HepG2 (cell line): ENCODE measurements around the gene PRR11. TPM values are rescaled to one million over a fixed set of nuclear protein-coding genes. Genes with fewer than 3 reads are reported as not detected.
A peak's percentile ranks its signal among the peaks of the same experiment; 100 is the strongest.

Experiments
- ARNT2 ChIP-seq: sonication (generic); formaldehyde crosslinking; IDR thresholded peaks from 2 replicates; pipeline ENCODE4 v1.8.0; 2022; ENCODE audit warnings: mild to moderate bottlenecking, low read depth, missing genetic modification reagents, moderate library complexity
- ASH2L ChIP-seq: fragments of 300-600, 200-600 bp; sonication (generic); IDR thresholded peaks from 2 replicates; pipeline ENCODE4 v1.7.0; 2017; ENCODE audit warnings: low read depth, mild to moderate bottlenecking, moderate library complexity, mixed read lengths, low read length; ENCODE audit not compliant: insufficient read length
- CREM ChIP-seq, 2 experiments: sonication (generic) in 1 of 2; formaldehyde crosslinking in 1 of 2; IDR thresholded peaks; 2 replicates each; pipeline versions ENCODE4 v1.4.0 to v1.6.1; 2016 to 2020; ENCODE audit warnings: antibody characterized with exemption in 1 of 2, mild to moderate bottlenecking in 1 of 2, missing genetic modification reagents in 1 of 2
- FIP1L1 ChIP-seq: fragments of 200-400 bp; formaldehyde crosslinking; IDR thresholded peaks from 2 replicates; pipeline ENCODE4 v1.6.1; 2018; ENCODE audit warnings: low read depth, mild to moderate bottlenecking, low read length, moderate library complexity, borderline replicate concordance; ENCODE audit not compliant: insufficient read depth
- HNRNPL ChIP-seq: fragments of 200-400 bp; formaldehyde crosslinking; IDR thresholded peaks from 2 replicates; pipeline ENCODE4 v1.6.1; 2017; ENCODE audit warnings: mild to moderate bottlenecking, low read depth, low read length
- KIAA2018 ChIP-seq: sonication (generic); formaldehyde crosslinking; IDR thresholded peaks from 2 replicates; pipeline ENCODE4 v1.5.0; 2020; ENCODE audit warnings: mild to moderate bottlenecking, missing genetic modification reagents, borderline replicate concordance
- RARG ChIP-seq: sonication (generic); formaldehyde crosslinking; IDR thresholded peaks from 2 replicates; pipeline ENCODE4 v1.4.0; 2020; ENCODE audit warnings: low read depth, mild to moderate bottlenecking, missing genetic modification reagents
- TAF15 ChIP-seq: fragments of 200-400 bp; formaldehyde crosslinking; IDR thresholded peaks from one replicate; pipeline ENCODE4 v1.6.1; 2018; ENCODE audit warnings: mild to moderate bottlenecking, low read depth, low read length; ENCODE audit not compliant: poor library complexity, severe bottlenecking
- ZNF382 ChIP-seq: sonication (generic); formaldehyde crosslinking; IDR thresholded peaks from 2 replicates; pipeline ENCODE4 v1.5.0; 2020; ENCODE audit warnings: missing genetic modification reagents, mild to moderate bottlenecking, borderline replicate concordance
- polyA plus RNA-seq, 8 experiments: library from polyadenylated mRNA; depleted of rRNA in 3 of 8; stranded (reverse) in 7 of 8; unstranded in 1 of 8; fragments of >200 nt; fragmentation: Illumina TruSeq in 4 of 8; extraction: Trizol in 4 of 8; gene quantifications; 2 replicates each; pipeline versions ENCODE4 v1.2.1 to v1.2.3, GENCODE V29; 2011 to 2016; ENCODE audit warnings: low read depth in 4 of 8, missing spikeins in 1 of 8, mixed read lengths in 1 of 8; ENCODE audit not compliant: insufficient read depth in 1 of 8
- total RNA-seq, 5 experiments: library from RNA; depleted of rRNA; stranded (reverse); fragments of >200 nt; fragmentation: Illumina TruSeq; extraction: Trizol; gene quantifications; 2 replicates each; pipeline ENCODE4 v1.2.3, GENCODE V29; 2016; ENCODE audit warnings: low read depth in 1 of 5
- TF ChIP-seq, protein P1 (sequence below): IDR thresholded peaks from 2 replicates; pipeline ENCODE4 v1.4.0; 2020; ENCODE audit warnings: mild to moderate bottlenecking, missing genetic modification reagents
- TF ChIP-seq, protein P2 (sequence below): sonication (generic); formaldehyde crosslinking; IDR thresholded peaks from 2 replicates; pipeline ENCODE4 v1.8.0; 2022; ENCODE audit warnings: mild to moderate bottlenecking, missing genetic modification reagents, borderline replicate concordance
- TF ChIP-seq, protein P3 (sequence below): sonication (generic); formaldehyde crosslinking; IDR thresholded peaks from 2 replicates; pipeline ENCODE4 v1.4.0; 2020; ENCODE audit warnings: low read depth, mild to moderate bottlenecking, missing genetic modification reagents

Gene PRR11
- total and polyA plus RNA-seq, 2 of the 13 experiments (the other 11 are each of a cell fraction or from before 2014, with no cell fraction given), result 35.7 to 39.2 TPM

DNA sequence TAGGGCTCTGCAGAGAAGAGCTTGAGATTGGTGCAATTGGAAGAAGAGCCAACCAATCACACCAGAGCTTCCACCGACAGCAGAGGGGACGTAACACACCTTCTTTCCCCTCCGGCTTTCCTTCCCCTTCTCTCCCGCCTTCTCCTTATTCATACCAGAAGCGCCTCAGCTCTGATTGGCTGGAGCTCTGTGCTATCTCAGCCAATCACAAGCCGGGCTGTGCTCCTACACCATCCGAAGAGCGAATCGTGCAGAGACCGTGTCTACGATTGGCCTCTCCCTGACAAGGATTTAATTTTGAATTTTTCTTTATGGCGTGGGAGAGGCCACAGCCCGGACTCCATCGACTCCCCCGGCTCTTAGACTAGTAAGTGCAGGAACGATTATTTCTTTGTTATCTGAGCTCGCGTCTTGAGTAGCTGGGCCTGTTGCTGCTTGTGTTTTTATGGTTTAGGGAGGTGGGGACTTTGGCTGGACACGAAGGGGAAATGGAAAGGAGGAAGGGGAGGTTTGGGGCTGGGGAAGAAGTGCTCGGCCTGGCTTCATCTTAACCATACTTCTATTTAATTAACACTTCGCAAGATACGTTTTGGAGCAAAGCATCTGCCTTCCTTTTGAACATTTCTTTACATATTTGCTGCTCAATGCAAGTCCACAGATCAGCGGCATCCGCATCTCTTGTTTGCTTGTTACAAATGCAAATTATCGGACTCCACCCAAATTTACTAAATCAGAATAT lies at the start of gene PRR11 (continued):
- no peak for TF ChIP-seq ZNF382 (CRISPR knock-in tag)
- peak; percentile 92 for TF ChIP-seq ARNT2 (CRISPR knock-in tag)
- TF ChIP-seq FIP1L1, result no peak
- TF ChIP-seq, protein P1, sequence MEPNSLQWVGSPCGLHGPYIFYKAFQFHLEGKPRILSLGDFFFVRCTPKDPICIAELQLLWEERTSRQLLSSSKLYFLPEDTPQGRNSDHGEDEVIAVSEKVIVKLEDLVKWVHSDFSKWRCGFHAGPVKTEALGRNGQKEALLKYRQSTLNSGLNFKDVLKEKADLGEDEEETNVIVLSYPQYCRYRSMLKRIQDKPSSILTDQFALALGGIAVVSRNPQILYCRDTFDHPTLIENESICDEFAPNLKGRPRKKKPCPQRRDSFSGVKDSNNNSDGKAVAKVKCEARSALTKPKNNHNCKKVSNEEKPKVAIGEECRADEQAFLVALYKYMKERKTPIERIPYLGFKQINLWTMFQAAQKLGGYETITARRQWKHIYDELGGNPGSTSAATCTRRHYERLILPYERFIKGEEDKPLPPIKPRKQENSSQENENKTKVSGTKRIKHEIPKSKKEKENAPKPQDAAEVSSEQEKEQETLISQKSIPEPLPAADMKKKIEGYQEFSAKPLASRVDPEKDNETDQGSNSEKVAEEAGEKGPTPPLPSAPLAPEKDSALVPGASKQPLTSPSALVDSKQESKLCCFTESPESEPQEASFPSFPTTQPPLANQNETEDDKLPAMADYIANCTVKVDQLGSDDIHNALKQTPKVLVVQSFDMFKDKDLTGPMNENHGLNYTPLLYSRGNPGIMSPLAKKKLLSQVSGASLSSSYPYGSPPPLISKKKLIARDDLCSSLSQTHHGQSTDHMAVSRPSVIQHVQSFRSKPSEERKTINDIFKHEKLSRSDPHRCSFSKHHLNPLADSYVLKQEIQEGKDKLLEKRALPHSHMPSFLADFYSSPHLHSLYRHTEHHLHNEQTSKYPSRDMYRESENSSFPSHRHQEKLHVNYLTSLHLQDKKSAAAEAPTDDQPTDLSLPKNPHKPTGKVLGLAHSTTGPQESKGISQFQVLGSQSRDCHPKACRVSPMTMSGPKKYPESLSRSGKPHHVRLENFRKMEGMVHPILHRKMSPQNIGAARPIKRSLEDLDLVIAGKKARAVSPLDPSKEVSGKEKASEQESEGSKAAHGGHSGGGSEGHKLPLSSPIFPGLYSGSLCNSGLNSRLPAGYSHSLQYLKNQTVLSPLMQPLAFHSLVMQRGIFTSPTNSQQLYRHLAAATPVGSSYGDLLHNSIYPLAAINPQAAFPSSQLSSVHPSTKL (CRISPR knock-in tag), result no peak
- no peak for TF ChIP-seq ASH2L
- TF ChIP-seq, protein P2, sequence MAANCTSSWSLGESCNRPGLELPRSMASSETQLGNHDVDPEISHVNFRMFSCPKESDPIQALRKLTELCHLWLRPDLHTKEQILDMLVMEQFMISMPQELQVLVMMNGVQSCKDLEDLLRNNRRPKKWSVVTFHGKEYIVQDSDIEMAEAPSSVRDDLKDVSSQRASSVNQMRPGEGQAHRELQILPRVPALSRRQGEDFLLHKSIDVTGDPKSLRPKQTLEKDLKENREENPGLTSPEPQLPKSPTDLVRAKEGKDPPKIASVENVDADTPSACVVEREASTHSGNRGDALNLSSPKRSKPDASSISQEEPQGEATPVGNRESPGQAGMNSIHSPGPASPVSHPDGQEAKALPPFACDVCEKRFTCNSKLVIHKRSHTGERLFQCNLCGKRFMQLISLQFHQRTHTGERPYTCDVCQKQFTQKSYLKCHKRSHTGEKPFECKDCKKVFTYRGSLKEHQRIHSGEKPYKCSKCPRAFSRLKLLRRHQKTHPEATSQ (CRISPR knock-in tag), result peak; percentile 73; the same call in 1 of the 2 replicates
- TF ChIP-seq RARG (CRISPR knock-in tag), result no peak
- TF ChIP-seq TAF15, result no peak
- TF ChIP-seq HNRNPL, result no peak
- peak; percentile 55; the same call in 1 of the 2 replicates for TF ChIP-seq CREM (IDR thresholded peaks at IDR 0.05)
- no peak for TF ChIP-seq CREM (CRISPR knock-in tag; IDR thresholded peaks at IDR 0.05)
- TF ChIP-seq, protein P3, sequence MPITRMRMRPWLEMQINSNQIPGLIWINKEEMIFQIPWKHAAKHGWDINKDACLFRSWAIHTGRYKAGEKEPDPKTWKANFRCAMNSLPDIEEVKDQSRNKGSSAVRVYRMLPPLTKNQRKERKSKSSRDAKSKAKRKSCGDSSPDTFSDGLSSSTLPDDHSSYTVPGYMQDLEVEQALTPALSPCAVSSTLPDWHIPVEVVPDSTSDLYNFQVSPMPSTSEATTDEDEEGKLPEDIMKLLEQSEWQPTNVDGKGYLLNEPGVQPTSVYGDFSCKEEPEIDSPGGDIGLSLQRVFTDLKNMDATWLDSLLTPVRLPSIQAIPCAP (CRISPR knock-in tag), result no peak
- no peak for TF ChIP-seq KIAA2018
